GM10248 (cell line): ENCODE measurements around the gene COX17.

Experiments used
- CTCF ChIA-PET: fragments of 300-600 bp; sonication (Branson Sonifier 250); formaldehyde crosslinking; extraction: SDS; loops from one replicate; lab custom pipeline; 2021; ENCODE audit warnings: antibody characterized with exemption; lab: Yijun Ruan, JAX
- POLR2A ChIA-PET: fragments of 350-650 bp; sonication (Branson Sonifier 250); formaldehyde crosslinking; extraction: SDS; loops from one replicate; lab custom pipeline; 2020; ENCODE audit warnings: antibody characterized with exemption; lab: Yijun Ruan, JAX
- DNase-seq: peaks from one replicate; pipeline ENCODE4 v3.0.0; 2012; ENCODE audit errors: extremely low spot score
- CTCF ChIP-seq: IDR thresholded peaks from 2 replicates; pipeline ENCODE4 v1.5.1; 2012; ENCODE audit warnings: mild to moderate bottlenecking, low read depth; ENCODE audit errors: extremely low read depth, missing control alignments, control extremely low read depth

Gene COX17

GRCh38 chr3:119676771-119677640 is at the start of gene COX17:
Gene COX17, minus strand, starts transcription at chr3:119677406. Its CDS starts 96 bp downstream, at chr3:119677310.
- peak; percentile 96 for DNase-seq
- ChIA-PET POLR2A (interaction anchor here (0.8 kb wide), 1 partner anchor 76 kb away, joined by 5 read pairs; no protein-coding TSS in a partner anchor), CTCF (interaction anchor here (0.7 to 11.2 kb wide), 6 partner anchors 10 to 793 kb away, joined by 3 to 128 read pairs (median 4); partner anchors contain the start of genes CD80 and PLA1A)
- no peak for TF ChIP-seq CTCF

- DNase-seq: no peak
- CTCF ChIA-PET: interaction anchor here (1.3 to 3.1 kb wide), 5 partner anchors 11 to 64 kb away, joined by 3 to 9 read pairs (median 4); no protein-coding TSS in a partner anchor
- POLR2A ChIA-PET: no interaction called here
- TF ChIP-seq CTCF: no peak
Observed at GRCh38 chr3:119726909-119727308, 49.7 kb upstream of the COX17 start.

GRCh38 chr3:119723022-119723421 is 45.8 kb upstream of the COX17 start:
- ChIA-PET CTCF (interaction anchor here (0.9 to 1.0 kb wide), 2 partner anchors 18 to 25 kb away, joined by 3 read pairs; no protein-coding TSS in a partner anchor), POLR2A (no interaction called here)
- DNase-seq: no peak
- TF ChIP-seq CTCF: no peak

GRCh38 chr3:119717520-119717919 is 40.3 kb upstream of the COX17 start:
- ChIA-PET CTCF (interaction anchor here (1.2 to 1.6 kb wide), 2 partner anchors 27 to 37 kb away, joined by 3 to 5 read pairs; no protein-coding TSS in a partner anchor), POLR2A (no interaction called here)
- no peak for DNase-seq
- no peak for TF ChIP-seq CTCF

- no peak for TF ChIP-seq CTCF
- ChIA-PET POLR2A (no interaction called here), CTCF (interaction anchor here (1.2 to 1.6 kb wide), 2 partner anchors 27 to 36 kb away, joined by 3 to 5 read pairs; no protein-coding TSS in a partner anchor)
- DNase-seq: no peak
Observed at GRCh38 chr3:119716998-119717397, 39.8 kb upstream of the COX17 start.

GRCh38 chr3:119715105-119715504 is 37.9 kb upstream of the COX17 start:
- ChIA-PET CTCF (interaction anchor here (0.7 to 1.7 kb wide), 7 partner anchors 9 to 72 kb away, joined by 3 to 6 read pairs (median 3); no protein-coding TSS in a partner anchor), POLR2A (no interaction called here)
- TF ChIP-seq CTCF: no peak
- no peak for DNase-seq
